Esophagus muscularis mucosa (tissue), 3 donors: ENCODE data around the gene ENOX2.

ENCODE experiments used
- CTCF ChIP-seq, 3 experiments: fragments of 200-600 bp in 2 of 3; fragments of 450-650 bp in 1 of 3; sonication (generic) in 2 of 3; IDR thresholded peaks; one replicate each; pipeline ENCODE4 v1.5.1; 2017 to 2019; ENCODE audit warnings: antibody characterized with exemption in 3 of 3, mild to moderate bottlenecking in 2 of 3, moderate library complexity in 1 of 3
- POLR2A ChIP-seq: fragments of 450-650 bp; IDR thresholded peaks from one replicate; pipeline ENCODE4 v1.6.1; 2017; ENCODE audit warnings: antibody characterized with exemption, moderate library complexity, mild to moderate bottlenecking, low read depth
- POLR2AphosphoS5 ChIP-seq, 2 donors: sonication (generic); formaldehyde crosslinking; IDR thresholded peaks; one replicate each; pipeline ENCODE4 v1.6.1; 2017; ENCODE audit warnings: antibody characterized with exemption in 2 of 2

- no peak for TF ChIP-seq CTCF (IDR thresholded peaks at IDR 0.05)
- no peak for TF ChIP-seq POLR2A
- TF ChIP-seq POLR2AphosphoS5 (IDR thresholded peaks at IDR 0.05) = no peak
These were observed 92.4 kb downstream of the ENOX2 start for GRCh38 chrX:130810561-130810960.
